Sigmoid colon (tissue), 4 donors: ENCODE data around the gene LSR.

Experiments
- EP300 ChIP-seq, 4 donors: sonication (generic); formaldehyde crosslinking; IDR thresholded peaks; one replicate each; pipeline ENCODE4 v1.6.1; 2017; ENCODE audit warnings: antibody characterized with exemption in 4 of 4
- POLR2AphosphoS5 ChIP-seq, 4 donors: sonication (generic); formaldehyde crosslinking; IDR thresholded peaks; one replicate each; pipeline ENCODE4 v1.6.1; 2017; ENCODE audit warnings: antibody characterized with exemption in 4 of 4
- TF ChIP-seq, protein P1 (sequence below), 4 experiments: fragments of 450-650 bp in 3 of 4; fragments of 200-600 bp in 1 of 4; IDR thresholded peaks; one replicate each; pipeline ENCODE4 v1.5.1; 2016 to 2019; ENCODE audit warnings: antibody characterized with exemption in 4 of 4, mild to moderate bottlenecking in 3 of 4, moderate library complexity in 2 of 4

- TF ChIP-seq, protein P1, sequence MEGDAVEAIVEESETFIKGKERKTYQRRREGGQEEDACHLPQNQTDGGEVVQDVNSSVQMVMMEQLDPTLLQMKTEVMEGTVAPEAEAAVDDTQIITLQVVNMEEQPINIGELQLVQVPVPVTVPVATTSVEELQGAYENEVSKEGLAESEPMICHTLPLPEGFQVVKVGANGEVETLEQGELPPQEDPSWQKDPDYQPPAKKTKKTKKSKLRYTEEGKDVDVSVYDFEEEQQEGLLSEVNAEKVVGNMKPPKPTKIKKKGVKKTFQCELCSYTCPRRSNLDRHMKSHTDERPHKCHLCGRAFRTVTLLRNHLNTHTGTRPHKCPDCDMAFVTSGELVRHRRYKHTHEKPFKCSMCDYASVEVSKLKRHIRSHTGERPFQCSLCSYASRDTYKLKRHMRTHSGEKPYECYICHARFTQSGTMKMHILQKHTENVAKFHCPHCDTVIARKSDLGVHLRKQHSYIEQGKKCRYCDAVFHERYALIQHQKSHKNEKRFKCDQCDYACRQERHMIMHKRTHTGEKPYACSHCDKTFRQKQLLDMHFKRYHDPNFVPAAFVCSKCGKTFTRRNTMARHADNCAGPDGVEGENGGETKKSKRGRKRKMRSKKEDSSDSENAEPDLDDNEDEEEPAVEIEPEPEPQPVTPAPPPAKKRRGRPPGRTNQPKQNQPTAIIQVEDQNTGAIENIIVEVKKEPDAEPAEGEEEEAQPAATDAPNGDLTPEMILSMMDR (IDR thresholded peaks at IDR 0.05), result no peak
- TF ChIP-seq POLR2AphosphoS5 (IDR thresholded peaks at IDR 0.05) (no peak), EP300 (IDR thresholded peaks at IDR 0.05) (no peak)
Observed at GRCh38 chr19:35266520-35267352, 17.9 kb downstream of the LSR start.
